Sigmoid colon (tissue), 7 donors: Measurements from ENCODE around the gene MARCHF11. TPM values are rescaled to one million over a fixed set of nuclear protein-coding genes. Genes with fewer than 3 reads are reported as not detected.

ENCODE experiments used
- DNase-seq: peaks from one replicate; pipeline ENCODE4 v3.0.0-alpha.2; 2019
- H3K27ac ChIP-seq, 4 donors: fragments of 200-600 bp; sonication (generic); one replicate each; pipeline ENCODE4 v1.5.1; 2016 to 2019; ENCODE audit warnings: mild to moderate bottlenecking in 1 of 4
- H3K27me3 ChIP-seq, 3 donors: fragments of 200-600 bp; sonication (generic); one replicate each; pipeline ENCODE4 v1.5.1; 2019; ENCODE audit warnings: mild to moderate bottlenecking in 1 of 3
- H3K36me3 ChIP-seq, 4 donors: fragments of 200-600 bp; sonication (generic); one replicate each; pipeline ENCODE4 v1.5.1; 2016 to 2019
- H3K4me1 ChIP-seq, 4 donors: fragments of 200-600 bp; sonication (generic); one replicate each; pipeline ENCODE4 v1.5.1; 2017 to 2019
- H3K4me3 ChIP-seq, 4 donors: fragments of 200-600 bp; sonication (generic); one replicate each; pipeline ENCODE4 v1.5.1; 2017 to 2019; ENCODE audit warnings: mild to moderate bottlenecking in 2 of 4, moderate library complexity in 1 of 4
- H3K9me3 ChIP-seq, 4 donors: fragments of 200-600 bp in 3 of 4; sonication (generic) in 3 of 4; one replicate each; pipeline versions ENCODE4 v1.5.1 to v1.6.1; 2013 to 2019
- CTCF ChIP-seq, 4 experiments: fragments of 450-650 bp in 3 of 4; fragments of 200-600 bp in 1 of 4; IDR thresholded peaks; one replicate each; pipeline ENCODE4 v1.5.1; 2016 to 2019; ENCODE audit warnings: antibody characterized with exemption in 4 of 4, mild to moderate bottlenecking in 3 of 4, moderate library complexity in 2 of 4
- EP300 ChIP-seq, 4 donors: sonication (generic); formaldehyde crosslinking; IDR thresholded peaks; one replicate each; pipeline ENCODE4 v1.6.1; 2017; ENCODE audit warnings: antibody characterized with exemption in 4 of 4
- POLR2A ChIP-seq, 2 donors: fragments of 450-650 bp; IDR thresholded peaks; one replicate each; pipeline ENCODE4 v1.6.1; 2016; ENCODE audit warnings: antibody characterized with exemption in 2 of 2, mild to moderate bottlenecking in 2 of 2, moderate library complexity in 2 of 2
- POLR2AphosphoS5 ChIP-seq, 4 donors: sonication (generic); formaldehyde crosslinking; IDR thresholded peaks; one replicate each; pipeline ENCODE4 v1.6.1; 2017; ENCODE audit warnings: antibody characterized with exemption in 4 of 4
- WGBS, 2 donors: extraction: QIAGEN DNeasy Blood & Tissue Kit; methylation state at CpG; one replicate each; pipeline ENCODE4 v1.1.7; 2013; 5-methylcytosine and 5-hydroxymethylcytosine counted together
- intact Hi-C: fragments of 100-400 bp; cut with DNase I; formaldehyde crosslinking; loops from one replicate; pipeline ENCODE4 v1.15.1; 2023
- polyA plus RNA-seq, 3 donors: library from polyadenylated mRNA; stranded (reverse); fragments of 200-250 nt; gene quantifications; one replicate each; pipeline ENCODE4 v1.2.3, GENCODE V29; 2013
- total RNA-seq, 4 donors: library from RNA; depleted of rRNA; stranded (reverse); fragments of >200 nt; gene quantifications; one replicate each; pipeline ENCODE4 v1.1.0, GENCODE V29; 2016
- donor health status: healthy with polysubstance abuse.
- donor health status: Bipolar disorder and iron deficiency.
- donor health status: healthy.

The MARCHF11 gene
- total and polyA plus RNA-seq, 7 donors: not detected

GRCh38 chr5:16127865-16128544 is 51.6 kb downstream of the MARCHF11 start:
- Histone ChIP-seq H3K4me3 (no peak overlapping the region), H3K36me3 (no peaks in the 10 kb centered on the region), H3K9me3 (no peaks in the 10 kb centered on the region), H3K27me3 (no peaks in the 10 kb centered on the region), H3K27ac (no peak overlapping the region), H3K4me1 (no peaks in the 10 kb centered on the region)
- no peak for DNase-seq
- intact Hi-C loops: no loop called here
- WGBS, 2 donors: 49 to 70% methylated on average over 4 of the region's 4 CpGs
- no peak for TF ChIP-seq CTCF (IDR thresholded peaks at IDR 0.05)
- no peak for TF ChIP-seq POLR2A (IDR thresholded peaks at IDR 0.05)
- TF ChIP-seq EP300 (IDR thresholded peaks at IDR 0.05): no peak
- no peak for TF ChIP-seq POLR2AphosphoS5 (IDR thresholded peaks at IDR 0.05)

DNA sequence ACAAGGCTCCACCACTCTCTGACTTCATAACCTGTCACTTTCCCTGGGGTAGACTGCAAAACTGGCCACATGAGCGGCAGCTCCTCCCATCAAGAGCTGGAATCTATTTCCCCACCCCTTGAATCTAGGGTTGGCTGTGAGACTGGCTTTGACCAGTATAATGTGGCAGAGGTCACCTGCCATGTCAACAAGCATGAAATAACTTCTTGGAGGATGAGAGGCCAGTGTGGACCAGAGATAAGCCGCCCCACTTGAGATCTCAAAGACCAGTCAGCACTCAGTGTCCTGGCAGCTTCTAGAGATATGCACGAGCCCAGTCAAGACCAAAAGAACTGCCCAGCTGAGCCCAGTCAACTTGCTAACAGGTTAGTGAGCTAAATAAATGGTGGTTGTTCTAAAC is 59.0 kb downstream of the MARCHF11 start:
- WGBS, 2 donors: 81 to 86% methylated on average over 3 of the region's 3 CpGs
- Histone ChIP-seq H3K4me3 (no peak overlapping the region), H3K4me1 (no peaks in the 10 kb centered on the region), H3K36me3 (no peaks in the 10 kb centered on the region), H3K27me3 (no peaks in the 10 kb centered on the region), H3K9me3 (no peaks in the 10 kb centered on the region), H3K27ac (no peak overlapping the region)
- intact Hi-C loops: no loop called here
- DNase-seq: no peak
- TF ChIP-seq CTCF (IDR thresholded peaks at IDR 0.05) (no peak), POLR2AphosphoS5 (IDR thresholded peaks at IDR 0.05) (no peak), EP300 (IDR thresholded peaks at IDR 0.05) (no peak), POLR2A (IDR thresholded peaks at IDR 0.05) (no peak)

DNA sequence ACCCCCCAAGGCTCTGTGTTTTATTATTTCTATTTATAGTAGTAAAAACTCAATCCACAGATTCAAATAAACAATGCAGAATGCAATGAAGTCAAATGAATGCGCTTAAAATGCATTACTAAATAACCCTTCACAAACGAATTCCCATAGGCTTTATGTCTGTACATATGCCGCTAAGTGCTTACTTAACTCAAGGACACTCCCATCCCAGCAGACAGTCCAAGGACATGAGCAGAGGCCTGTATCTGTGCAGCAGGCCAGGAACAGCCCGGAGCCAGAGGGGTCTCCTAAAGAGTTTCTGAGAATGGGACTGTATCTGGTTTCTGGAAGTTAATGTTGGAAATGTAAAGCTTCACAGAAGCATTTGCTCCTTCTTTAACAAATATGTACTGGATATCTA is 59.8 kb downstream of the MARCHF11 start:
- H3K27ac ChIP-seq: no peak overlapping the region
- no peak for DNase-seq
- no peaks in the 10 kb centered on the region for H3K27me3 ChIP-seq
- no peaks in the 10 kb centered on the region for H3K9me3 ChIP-seq
- 64 to 66% methylated on average over 4 of the region's 4 CpGs for WGBS, 2 donors
- no peak for TF ChIP-seq POLR2A (IDR thresholded peaks at IDR 0.05)
- no peak for TF ChIP-seq EP300 (IDR thresholded peaks at IDR 0.05)
- no peak for TF ChIP-seq CTCF (IDR thresholded peaks at IDR 0.05)
- TF ChIP-seq POLR2AphosphoS5 (IDR thresholded peaks at IDR 0.05): no peak
- H3K4me3 ChIP-seq: no peak overlapping the region
- no peaks in the 10 kb centered on the region for H3K36me3 ChIP-seq
- intact Hi-C loops: no loop called here
- no peaks in the 10 kb centered on the region for H3K4me1 ChIP-seq

DNA sequence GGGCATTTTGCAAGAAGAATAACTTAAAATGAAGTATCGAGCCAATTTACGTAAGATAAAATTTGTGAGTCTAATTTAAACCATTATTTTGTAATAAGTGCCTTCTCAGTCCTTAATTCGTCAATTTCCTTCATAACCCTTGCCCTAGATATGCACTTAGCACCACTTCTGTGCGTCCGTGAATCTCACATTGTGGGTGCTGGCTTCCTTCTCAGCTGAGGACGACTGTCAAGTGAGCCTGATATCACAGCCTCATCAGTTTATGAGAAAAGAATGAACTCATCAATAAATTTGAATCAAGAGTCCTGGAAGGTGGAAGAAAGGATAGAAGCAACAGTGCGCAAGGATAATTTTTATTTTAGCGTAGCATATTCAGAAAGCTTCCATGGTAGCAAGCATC is 64.5 kb downstream of the MARCHF11 start:
- Histone ChIP-seq H3K4me1 (no peaks in the 10 kb centered on the region), H3K36me3 (no peaks in the 10 kb centered on the region), H3K9me3 (no peaks in the 10 kb centered on the region), H3K27me3 (no peaks in the 10 kb centered on the region), H3K27ac (no peak overlapping the region), H3K4me3 (no peak overlapping the region)
- WGBS, 2 donors: 84 to 86% methylated on average over 8 of the region's 8 CpGs
- DNase-seq: no peak
- intact Hi-C loops: no loop called here
- TF ChIP-seq POLR2A (IDR thresholded peaks at IDR 0.05): no peak
- no peak for TF ChIP-seq POLR2AphosphoS5 (IDR thresholded peaks at IDR 0.05)
- TF ChIP-seq EP300 (IDR thresholded peaks at IDR 0.05): no peak
- TF ChIP-seq CTCF (IDR thresholded peaks at IDR 0.05): no peak

- H3K4me3 ChIP-seq: no peak overlapping the region
- TF ChIP-seq POLR2AphosphoS5 (IDR thresholded peaks at IDR 0.05) (no peak), EP300 (IDR thresholded peaks at IDR 0.05) (no peak), POLR2A (IDR thresholded peaks at IDR 0.05) (no peak), CTCF (IDR thresholded peaks at IDR 0.05) (no peak)
- no peak for DNase-seq
- H3K9me3 ChIP-seq: no peaks in the 10 kb centered on the region
- 60 to 65% methylated on average over 3 of the region's 3 CpGs for WGBS, 2 donors
- H3K27ac ChIP-seq: no peak overlapping the region
- intact Hi-C loops: no loop called here
- H3K36me3 ChIP-seq: no peaks in the 10 kb centered on the region
- H3K4me1 ChIP-seq: no peaks in the 10 kb centered on the region
- H3K27me3 ChIP-seq: no peaks in the 10 kb centered on the region
Observed at GRCh38 chr5:16108418-16108817, 71.2 kb downstream of the MARCHF11 start.
